Activated CD8-positive, alpha-beta memory T cell treated with anti-CD3 and anti-CD28 coated beads for 4 hours (primary cell): ENCODE data around the gene NPM3.
"Not testable (repeated sequence)": the region's sequence is repeated elsewhere in the genome, so short reads cannot be mapped to it uniquely, and the experiment has no call there.

Experiments
- DNase-seq, 2 donors: peaks; one replicate each; pipeline ENCODE4 v3.0.0-alpha.2; 2020; ENCODE audit warnings: low read depth in 2 of 2

Gene NPM3

GRCh38 chr10:101803511-101803910, 20.3 kb upstream of the NPM3 start:
- DNase-seq = no peak

GRCh38 chr10:101797403-101798059, 14.3 kb upstream of the NPM3 start:
- no peak for DNase-seq

- DNase-seq = no peak
These were observed 10.3 kb upstream of the NPM3 start for GRCh38 chr10:101793526-101793925.

GRCh38 chr10:101789686-101790085, 6.4 kb upstream of the NPM3 start:
- DNase-seq = no peak

- not testable (repeated sequence) for DNase-seq
These were observed 6.0 kb upstream of the NPM3 start for GRCh38 chr10:101789231-101789630.

GRCh38 chr10:101785801-101786200, 2.6 kb upstream of the NPM3 start:
- DNase-seq = no peak

GRCh38 chr10:101784558-101784957, 1.3 kb upstream of the NPM3 start:
- no peak for DNase-seq

GRCh38 chr10:101783736-101784118, 481 bp upstream of the NPM3 start:
- no peak for DNase-seq

- no peak for DNase-seq
These were observed 1.0 kb downstream of the NPM3 start for GRCh38 chr10:101781984-101782810.

- DNase-seq = no peak
These were observed 1.6 kb downstream of the NPM3 start for GRCh38 chr10:101781655-101781983.

- peak; percentile 29 to 35 for DNase-seq
These were observed 2.2 kb downstream of the NPM3 start for GRCh38 chr10:101780818-101781654.

GRCh38 chr10:101780187-101780817, 2.9 kb downstream of the NPM3 start:
- no peak for DNase-seq

GRCh38 chr10:101779544-101780186, 3.6 kb downstream of the NPM3 start:
- DNase-seq = peak; percentile 58 to 66

GRCh38 chr10:101778781-101779543, 4.3 kb downstream of the NPM3 start:
- DNase-seq = no peak

- no peak for DNase-seq
These were observed 5.0 kb downstream of the NPM3 start for GRCh38 chr10:101778151-101778780.

- DNase-seq = no peak
These were observed 5.6 kb downstream of the NPM3 start for GRCh38 chr10:101777619-101778145.

GRCh38 chr10:101776161-101776817, 7.0 kb downstream of the NPM3 start:
- no peak for DNase-seq

GRCh38 chr10:101775273-101776160, 7.7 kb downstream of the NPM3 start, which contains the start of gene FGF8:
TSS of gene FGF8 (minus strand) at chr10:101776114. CDS start at chr10:101775900, 214 bp downstream.
- no peak for DNase-seq
